Activated T-helper 1 cell treated with anti-CD3 and anti-CD28 coated beads, Interleukin-12 subunit alpha, Interleukin-12 subunit beta, Interleukin-2, Interleukin-4 antibody, amounts not matched to agents 30 ng/mL and 10 ng/mL and 1 ng/mL, durations not matched to agents 14 hours and 24 hours and 36 hours (primary cell): ENCODE measurements around the gene UBE2O. TPM values are rescaled to one million over a fixed set of nuclear protein-coding genes. Genes with fewer than 3 reads are reported as not detected.

Experiments
- DNase-seq: peaks from one replicate; pipeline ENCODE4 v3.0.0; 2021; ENCODE audit warnings: low spot score
- H3K27ac Mint-ChIP-seq: one replicate; pipeline ENCODE4 v1.8.0; 2021; ENCODE audit warnings: mild to moderate bottlenecking, mixed read lengths
- H3K27me3 Mint-ChIP-seq: one replicate; pipeline ENCODE4 v1.8.0; 2022; ENCODE audit warnings: mild to moderate bottlenecking, moderate library complexity, mixed read lengths; ENCODE audit not compliant: insufficient read depth
- H3K36me3 Mint-ChIP-seq: one replicate; pipeline ENCODE4 v1.8.0; 2021; ENCODE audit warnings: low read depth, mixed read lengths
- H3K4me1 Mint-ChIP-seq: one replicate; pipeline ENCODE4 v1.8.0; 2021; ENCODE audit warnings: low read depth, mixed read lengths
- H3K4me3 Mint-ChIP-seq: one replicate; pipeline ENCODE4 v1.8.0; 2021; ENCODE audit warnings: mild to moderate bottlenecking, moderate library complexity, mixed read lengths
- H3K9me3 Mint-ChIP-seq: one replicate; pipeline ENCODE4 v1.8.0; 2021; ENCODE audit warnings: mixed read lengths
- intact Hi-C: fragments of 100-400 bp; cut with micrococcal nuclease; formaldehyde crosslinking; loops from one replicate; pipeline ENCODE4 v1.15.1; 2024
- total RNA-seq: library from RNA; stranded (reverse); gene quantifications from 2 replicates; pipeline ENCODE4 v1.2.3, GENCODE V29; 2022

The UBE2O gene
- total RNA-seq, 1 donor from 2014 or later, result 45.1 TPM

- no peak for DNase-seq
- H3K4me1 Mint-ChIP-seq, result peaks cover 5% of the 10 kb centered on the region
- no peak overlapping the region for H3K4me3 Mint-ChIP-seq
- peaks cover 26% of the 10 kb centered on the region for H3K36me3 Mint-ChIP-seq
- intact Hi-C loops, result no loop called here
- H3K27me3 Mint-ChIP-seq, result no peaks in the 10 kb centered on the region
- H3K27ac Mint-ChIP-seq, result no peak overlapping the region
- H3K9me3 Mint-ChIP-seq, result no peaks in the 10 kb centered on the region
Measured at GRCh38 chr17:76478730-76479514, 26.0 kb upstream of the UBE2O start.

- Mint-ChIP-seq H3K36me3 (peaks cover 24% of the 10 kb centered on the region), H3K4me1 (peaks cover 5% of the 10 kb centered on the region), H3K9me3 (no peaks in the 10 kb centered on the region), H3K4me3 (no peak overlapping the region), H3K27ac (no peak overlapping the region), H3K27me3 (no peaks in the 10 kb centered on the region)
- intact Hi-C loops, result no loop called here
- DNase-seq, result no peak
Measured at GRCh38 chr17:76478097-76478496, 25.1 kb upstream of the UBE2O start.

GRCh38 chr17:76477576-76477975, 24.6 kb upstream of the UBE2O start:
- no peaks in the 10 kb centered on the region for H3K9me3 Mint-ChIP-seq
- H3K27ac Mint-ChIP-seq, result no peak overlapping the region
- no peak for DNase-seq
- no peak overlapping the region for H3K4me3 Mint-ChIP-seq
- no peaks in the 10 kb centered on the region for H3K27me3 Mint-ChIP-seq
- intact Hi-C loops, result no loop called here
- H3K36me3 Mint-ChIP-seq, result peaks cover 28% of the 10 kb centered on the region
- peaks cover 5% of the 10 kb centered on the region for H3K4me1 Mint-ChIP-seq

- Mint-ChIP-seq H3K4me3 (no peak overlapping the region), H3K4me1 (peaks cover under 1% of the 10 kb centered on the region), H3K27me3 (no peaks in the 10 kb centered on the region), H3K27ac (no peak overlapping the region), H3K36me3 (peaks cover 25% of the 10 kb centered on the region), H3K9me3 (no peaks in the 10 kb centered on the region)
- intact Hi-C loops, result no loop called here
- DNase-seq, result no peak
Measured at GRCh38 chr17:76476736-76477135, 23.8 kb upstream of the UBE2O start.

- Mint-ChIP-seq H3K9me3 (no peaks in the 10 kb centered on the region), H3K27ac (no peak overlapping the region), H3K27me3 (no peaks in the 10 kb centered on the region), H3K36me3 (peaks cover 24% of the 10 kb centered on the region), H3K4me1 (no peaks in the 10 kb centered on the region), H3K4me3 (no peak overlapping the region)
- DNase-seq, result no peak
- intact Hi-C loops, result no loop called here
Measured at GRCh38 chr17:76475302-76475701, 22.4 kb upstream of the UBE2O start.

GRCh38 chr17:76474894-76475293, 21.9 kb upstream of the UBE2O start:
- Mint-ChIP-seq H3K9me3 (no peaks in the 10 kb centered on the region), H3K4me1 (no peaks in the 10 kb centered on the region), H3K4me3 (no peak overlapping the region), H3K36me3 (peaks cover 24% of the 10 kb centered on the region), H3K27ac (no peak overlapping the region), H3K27me3 (no peaks in the 10 kb centered on the region)
- no peak for DNase-seq
- intact Hi-C loops, result no loop called here

- Mint-ChIP-seq H3K4me3 (no peak overlapping the region), H3K27me3 (no peaks in the 10 kb centered on the region), H3K9me3 (no peaks in the 10 kb centered on the region), H3K36me3 (peaks cover 24% of the 10 kb centered on the region), H3K4me1 (no peaks in the 10 kb centered on the region), H3K27ac (no peak overlapping the region)
- DNase-seq, result no peak
- intact Hi-C loops, result no loop called here
Measured at GRCh38 chr17:76474238-76474637, 21.3 kb upstream of the UBE2O start.

- no peak for DNase-seq
- Mint-ChIP-seq H3K4me3 (no peak overlapping the region), H3K9me3 (no peaks in the 10 kb centered on the region), H3K36me3 (peaks cover 24% of the 10 kb centered on the region), H3K27me3 (no peaks in the 10 kb centered on the region), H3K27ac (no peak overlapping the region), H3K4me1 (no peaks in the 10 kb centered on the region)
- intact Hi-C loops, result no loop called here
Measured at GRCh38 chr17:76473541-76473985, 20.6 kb upstream of the UBE2O start.

- no peaks in the 10 kb centered on the region for H3K4me1 Mint-ChIP-seq
- no peak overlapping the region for H3K27ac Mint-ChIP-seq
- H3K4me3 Mint-ChIP-seq, result no peak overlapping the region
- no peaks in the 10 kb centered on the region for H3K9me3 Mint-ChIP-seq
- no peaks in the 10 kb centered on the region for H3K27me3 Mint-ChIP-seq
- no peak for DNase-seq
- intact Hi-C loops, result no loop called here
- H3K36me3 Mint-ChIP-seq, result peaks cover 17% of the 10 kb centered on the region
Measured at GRCh38 chr17:76472726-76473125, 19.8 kb upstream of the UBE2O start.

GRCh38 chr17:76472258-76472645, 19.3 kb upstream of the UBE2O start:
- Mint-ChIP-seq H3K4me1 (no peaks in the 10 kb centered on the region), H3K9me3 (no peaks in the 10 kb centered on the region), H3K36me3 (peaks cover 17% of the 10 kb centered on the region), H3K4me3 (no peak overlapping the region), H3K27ac (no peak overlapping the region), H3K27me3 (no peaks in the 10 kb centered on the region)
- DNase-seq, result no peak
- intact Hi-C loops, result no loop called here

- H3K27ac Mint-ChIP-seq, result no peak overlapping the region
Measured at GRCh38 chr17:76471498-76472257, 18.7 kb upstream of the UBE2O start.

GRCh38 chr17:76469991-76470739, 17.2 kb upstream of the UBE2O start:
- peaks cover 9% of the 10 kb centered on the region for H3K4me1 Mint-ChIP-seq
- intact Hi-C loops, result no loop called here
- peaks cover 13% of the 10 kb centered on the region for H3K36me3 Mint-ChIP-seq

More at GRCh38 chr17:76471498-76472257, 18.7 kb upstream of the UBE2O start:
- DNase-seq, result no peak
- intact Hi-C loops, result no loop called here
- Mint-ChIP-seq H3K27me3 (no peaks in the 10 kb centered on the region), H3K9me3 (no peaks in the 10 kb centered on the region), H3K4me3 (no peak overlapping the region), H3K4me1 (no peaks in the 10 kb centered on the region), H3K36me3 (peaks cover 17% of the 10 kb centered on the region)

More at GRCh38 chr17:76469991-76470739, 17.2 kb upstream of the UBE2O start:
- Mint-ChIP-seq H3K27me3 (no peaks in the 10 kb centered on the region), H3K9me3 (no peaks in the 10 kb centered on the region), H3K4me3 (no peak overlapping the region), H3K27ac (no peak overlapping the region)
- DNase-seq, result no peak
